Mesodermal cell (in vitro differentiated cells): ENCODE data around the gene OR8D4.

ENCODE experiments used
- H3K27ac ChIP-seq: 2 replicates; pipeline ENCODE4 v1.7.0; 2013; ENCODE audit warnings: mild to moderate bottlenecking, low read depth, low read length, moderate library complexity; ENCODE audit not compliant: severe bottlenecking
- H3K36me3 ChIP-seq: 2 replicates; pipeline ENCODE4 v1.7.1; 2013; ENCODE audit warnings: mild to moderate bottlenecking, low read length, moderate library complexity; ENCODE audit not compliant: control insufficient read depth, insufficient read depth
- H3K4me1 ChIP-seq: one replicate; pipeline ENCODE4 v1.7.1; 2013; ENCODE audit warnings: mild to moderate bottlenecking, low read length; ENCODE audit not compliant: insufficient read depth, control insufficient read depth, poor library complexity, severe bottlenecking
- H3K4me3 ChIP-seq: 2 replicates; pipeline ENCODE4 v1.7.0; 2013; ENCODE audit warnings: low read length, control low read depth, mild to moderate bottlenecking; ENCODE audit not compliant: insufficient read depth, poor library complexity, severe bottlenecking; ENCODE audit errors: extremely low read depth
- H3K9me3 ChIP-seq: 2 replicates; pipeline ENCODE4 v1.7.1; 2013; ENCODE audit warnings: mild to moderate bottlenecking, low read length, moderate library complexity; ENCODE audit not compliant: control insufficient read depth
- WGBS, 2 experiments: methylation state at CpG; one replicate each; pipeline ENCODE4 v1.1.5; 2013; ENCODE audit warnings: missing lambda C conversion rate in 2 of 2; ENCODE audit not compliant: insufficient coverage in 2 of 2; 5-methylcytosine and 5-hydroxymethylcytosine counted together

Gene OR8D4

GRCh38 chr11:123903932-123904331 is 2.0 kb downstream of the OR8D4 start:
- Histone ChIP-seq H3K4me1 (no peaks in the 10 kb centered on the region), H3K36me3 (no peaks in the 10 kb centered on the region), H3K4me3 (no peak overlapping the region), H3K9me3 (no peaks in the 10 kb centered on the region), H3K27ac (no peak overlapping the region)
- 100% methylated on average over 2 of the region's 2 CpGs; no CpG with 5 or more reads in 1 of the 2 experiments for WGBS, 2 experiments

GRCh38 chr11:123904932-123905331 is 3.0 kb downstream of the OR8D4 start:
- Histone ChIP-seq H3K4me1 (no peaks in the 10 kb centered on the region), H3K9me3 (no peaks in the 10 kb centered on the region), H3K36me3 (no peaks in the 10 kb centered on the region), H3K4me3 (no peak overlapping the region), H3K27ac (no peak overlapping the region)
- WGBS, 2 experiments, result 87 to 100% methylated on average over 1 to 2 of the region's 3 CpGs

GRCh38 chr11:123905826-123906225 is 3.9 kb downstream of the OR8D4 start:
- Histone ChIP-seq H3K4me1 (no peaks in the 10 kb centered on the region), H3K4me3 (no peak overlapping the region), H3K36me3 (no peaks in the 10 kb centered on the region), H3K9me3 (no peaks in the 10 kb centered on the region), H3K27ac (no peak overlapping the region)
- 80 to 83% methylated on average over 3 of the region's 3 CpGs for WGBS, 2 experiments

GRCh38 chr11:123920943-123921342 is 19.0 kb downstream of the OR8D4 start:
- 92 to 94% methylated on average over 2 of the region's 3 CpGs for WGBS, 2 experiments
- no peak overlapping the region for H3K27ac ChIP-seq
- H3K4me1 ChIP-seq, result no peaks in the 10 kb centered on the region
- no peak overlapping the region for H3K4me3 ChIP-seq
- no peaks in the 10 kb centered on the region for H3K9me3 ChIP-seq
- no peaks in the 10 kb centered on the region for H3K36me3 ChIP-seq

- Histone ChIP-seq H3K27ac (no peak overlapping the region), H3K36me3 (no peaks in the 10 kb centered on the region), H3K4me3 (no peak overlapping the region), H3K9me3 (no peaks in the 10 kb centered on the region), H3K4me1 (no peaks in the 10 kb centered on the region)
- WGBS, 2 experiments, result no CpG with 5 or more reads among the region's 1 CpG
These were observed 22.1 kb downstream of the OR8D4 start for GRCh38 chr11:123924027-123924426.

GRCh38 chr11:123939317-123939716 is 37.4 kb downstream of the OR8D4 start, which contains the start of gene OR4D5:
Gene OR4D5 (plus strand): TSS chr11:123939617. CDS start chr11:123939617, 0 bp downstream.
- no peak within 1 kb of the TSS for H3K4me3 ChIP-seq
- H3K4me1 ChIP-seq, result no peaks in the 10 kb centered on the region
- H3K9me3 ChIP-seq, result no peaks in the 10 kb centered on the region
- H3K36me3 ChIP-seq, result no peaks in the 10 kb centered on the region
- no peak within 1 kb of the TSS for H3K27ac ChIP-seq
- WGBS, 2 experiments, result no CpG with 5 or more reads among the region's 1 CpG

- Histone ChIP-seq H3K27ac (no peak overlapping the region), H3K36me3 (no peaks in the 10 kb centered on the region), H3K9me3 (no peaks in the 10 kb centered on the region), H3K4me3 (no peak overlapping the region), H3K4me1 (no peaks in the 10 kb centered on the region)
- 95 to 100% methylated on average over 2 to 3 of the region's 4 CpGs for WGBS, 2 experiments
These were observed 40.4 kb downstream of the OR8D4 start for GRCh38 chr11:123942413-123942812.

- H3K9me3 ChIP-seq, result no peaks in the 10 kb centered on the region
- H3K4me3 ChIP-seq, result no peak within 1 kb of the TSS
- no peaks in the 10 kb centered on the region for H3K4me1 ChIP-seq
- H3K27ac ChIP-seq, result no peak within 1 kb of the TSS
- no CpG with 5 or more reads among the region's 3 CpGs for WGBS, 2 experiments
- no peaks in the 10 kb centered on the region for H3K36me3 ChIP-seq
These were observed 41.8 kb downstream of the OR8D4 start, which contains the start of gene OR6T1 for GRCh38 chr11:123943738-123944137. Gene OR6T1 (minus strand): TSS chr11:123943838. CDS start chr11:123943838, 0 bp downstream.

GRCh38 chr11:123945132-123945531 is 43.2 kb downstream of the OR8D4 start:
- H3K4me3 ChIP-seq, result no peak overlapping the region
- H3K27ac ChIP-seq, result no peak overlapping the region
- H3K9me3 ChIP-seq, result no peaks in the 10 kb centered on the region
- 83 to 100% methylated on average over 1 of the region's 1 CpG for whole genome bisulfite sequencing, 2 experiments
- H3K36me3 ChIP-seq, result no peaks in the 10 kb centered on the region
- no peaks in the 10 kb centered on the region for H3K4me1 ChIP-seq

- no peak overlapping the region for H3K4me3 ChIP-seq
- no peak overlapping the region for H3K27ac ChIP-seq
- no peaks in the 10 kb centered on the region for H3K36me3 ChIP-seq
- H3K4me1 ChIP-seq, result no peaks in the 10 kb centered on the region
- no peaks in the 10 kb centered on the region for H3K9me3 ChIP-seq
These were observed 54.8 kb downstream of the OR8D4 start for GRCh38 chr11:123956752-123957151.
